Stimulated activated naive CD8-positive, alpha-beta T cell treated with anti-CD3 and anti-CD28 coated beads, Interleukin-15, amount 100 ng/mL, for 72 hours (primary cell): Measurements from ENCODE around the gene DOK6.

ENCODE experiments used
- ATAC-seq: fragments of 150-1000 bp; cut with Tn5 transposase; 2 replicates; pipeline ENCODE4 v1.10.0; 2021; ENCODE audit warnings: mild to moderate bottlenecking, moderate library complexity
- DNase-seq, 2 donors: peaks; one replicate each; pipeline ENCODE4 v3.0.0; 2021 to 2022
- H3K27ac Mint-ChIP-seq, 2 donors: one replicate each; pipeline ENCODE4 v1.8.0; 2022; ENCODE audit warnings: mild to moderate bottlenecking in 2 of 2, mixed read lengths in 2 of 2, moderate library complexity in 2 of 2
- H3K27me3 Mint-ChIP-seq: one replicate; pipeline ENCODE4 v1.8.0; 2022; ENCODE audit warnings: mixed read lengths
- H3K4me1 Mint-ChIP-seq: one replicate; pipeline ENCODE4 v1.8.0; 2022; ENCODE audit warnings: mild to moderate bottlenecking, mixed read lengths
- H3K4me3 Mint-ChIP-seq, 2 donors: one replicate each; pipeline ENCODE4 v1.8.0; 2022; ENCODE audit warnings: mild to moderate bottlenecking in 2 of 2, mixed read lengths in 2 of 2, moderate library complexity in 1 of 2
- H3K9me3 Mint-ChIP-seq, 2 donors: one replicate each; pipeline ENCODE4 v1.8.0; 2022; ENCODE audit warnings: mixed read lengths in 2 of 2

The DOK6 gene

DNA sequence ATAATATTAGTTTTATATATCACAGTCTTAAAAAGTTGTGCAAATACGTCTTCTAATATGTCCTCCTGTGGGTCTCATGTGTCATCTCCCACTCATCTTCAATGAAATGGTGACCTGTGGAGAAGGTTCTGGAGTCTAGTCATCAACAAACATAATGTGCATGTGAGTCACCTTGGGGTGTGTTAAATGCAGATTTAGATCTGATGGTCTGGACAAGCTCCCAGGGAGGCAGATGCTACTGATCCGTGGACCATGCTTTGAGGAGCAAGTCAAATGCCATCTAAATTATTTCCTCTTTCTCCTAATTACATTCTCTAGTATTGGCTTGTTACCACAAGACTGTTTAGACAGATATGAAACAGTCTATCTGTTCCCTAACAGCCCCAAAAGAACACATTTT is 336.0 kb downstream of the DOK6 start:
- ATAC-seq (no peak), DNase-seq (no peak)
- Mint-ChIP-seq H3K27ac (no peak overlapping the region), H3K9me3 (peaks cover 4 to 14% of the 10 kb centered on the region in 2 donors), H3K4me1 (no peaks in the 10 kb centered on the region), H3K4me3 (no peak overlapping the region), H3K27me3 (no peaks in the 10 kb centered on the region)

DNA sequence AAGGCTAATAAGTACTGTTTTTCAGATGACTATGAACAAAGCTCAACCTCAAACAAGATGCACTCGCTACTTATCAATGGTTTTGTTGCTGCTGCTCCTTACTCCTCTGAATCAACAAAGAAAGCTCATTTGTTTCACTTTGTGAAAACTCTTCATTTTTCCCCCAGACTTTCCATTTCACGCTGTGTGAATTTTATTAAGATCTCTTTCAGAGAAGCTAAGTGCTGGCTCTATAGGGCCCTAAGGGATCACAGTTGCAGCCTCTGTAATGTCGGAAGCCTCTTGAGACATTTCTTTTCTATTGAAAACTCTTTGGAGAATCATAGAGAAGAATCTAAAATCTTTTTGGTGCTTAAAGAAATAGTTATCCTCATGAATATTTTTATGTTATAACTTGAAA is 337.2 kb downstream of the DOK6 start:
- H3K9me3 Mint-ChIP-seq: peaks cover 4 to 14% of the 10 kb centered on the region in 2 donors
- H3K27ac Mint-ChIP-seq: no peak overlapping the region
- no peaks in the 10 kb centered on the region for H3K4me1 Mint-ChIP-seq
- DNase-seq (no peak), ATAC-seq (no peak)
- no peaks in the 10 kb centered on the region for H3K27me3 Mint-ChIP-seq
- no peak overlapping the region for H3K4me3 Mint-ChIP-seq

DNA sequence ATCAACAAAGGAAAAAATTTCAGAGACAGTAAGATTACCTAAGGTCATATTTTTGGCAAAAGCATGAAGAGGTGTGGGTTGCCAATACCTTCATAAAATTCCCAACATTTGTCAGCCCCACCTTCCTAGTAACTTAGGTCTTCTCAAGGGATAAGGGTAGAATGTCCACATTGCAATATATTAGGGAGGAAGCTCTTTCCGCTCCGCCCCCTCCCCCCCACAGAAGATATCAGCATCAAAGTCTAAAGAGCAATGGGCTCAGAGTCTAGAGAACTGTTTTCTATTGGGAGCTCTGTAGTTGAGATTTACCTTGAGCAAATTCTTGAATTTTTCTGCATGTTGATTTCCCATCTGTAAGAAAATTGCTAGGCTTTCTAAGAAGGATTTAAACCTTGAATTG is 346.7 kb downstream of the DOK6 start:
- Mint-ChIP-seq H3K27me3 (no peaks in the 10 kb centered on the region), H3K27ac (no peak overlapping the region), H3K4me3 (no peak overlapping the region), H3K4me1 (no peaks in the 10 kb centered on the region), H3K9me3 (peaks cover 5 to 8% of the 10 kb centered on the region in 2 donors)
- DNase-seq (no peak), ATAC-seq (no peak)

DNA sequence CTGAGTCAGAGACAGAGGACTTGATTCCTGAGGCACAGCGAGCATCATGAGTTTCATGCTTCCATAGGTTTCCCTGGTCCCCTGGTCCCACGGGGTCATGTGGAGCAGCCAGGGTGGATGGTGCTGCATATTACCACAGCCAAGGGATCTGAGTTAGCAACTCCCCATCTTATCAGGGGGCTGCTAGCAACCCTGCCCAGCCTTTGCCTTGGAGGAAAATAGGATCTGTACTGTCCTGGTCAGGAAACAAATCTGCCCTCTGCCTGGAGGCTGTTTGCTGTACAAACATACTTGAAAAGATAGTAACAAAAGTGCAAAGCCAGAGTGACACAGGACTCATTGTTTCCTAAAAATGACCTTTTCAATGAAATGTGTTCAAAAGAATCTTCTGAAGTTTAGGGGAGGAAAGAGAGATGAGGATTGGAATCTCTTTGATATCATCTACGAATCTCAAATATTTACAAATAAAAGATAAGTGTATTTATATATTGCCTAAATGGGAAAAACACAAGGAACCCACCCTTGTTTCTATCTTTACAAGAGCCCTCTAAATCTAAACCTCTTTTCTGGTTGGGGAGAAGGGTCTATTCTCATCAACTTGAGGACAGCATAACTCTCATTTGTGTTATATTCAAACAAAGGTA is 352.2 kb downstream of the DOK6 start:
- ATAC-seq (no peak), DNase-seq (no peak)
- no peak overlapping the region for H3K4me3 Mint-ChIP-seq
- H3K4me1 Mint-ChIP-seq: peaks cover 16% of the 10 kb centered on the region
- no peak overlapping the region for H3K27ac Mint-ChIP-seq
- H3K9me3 Mint-ChIP-seq: peaks cover 19 to 36% of the 10 kb centered on the region in 2 donors
- no peaks in the 10 kb centered on the region for H3K27me3 Mint-ChIP-seq

DNA sequence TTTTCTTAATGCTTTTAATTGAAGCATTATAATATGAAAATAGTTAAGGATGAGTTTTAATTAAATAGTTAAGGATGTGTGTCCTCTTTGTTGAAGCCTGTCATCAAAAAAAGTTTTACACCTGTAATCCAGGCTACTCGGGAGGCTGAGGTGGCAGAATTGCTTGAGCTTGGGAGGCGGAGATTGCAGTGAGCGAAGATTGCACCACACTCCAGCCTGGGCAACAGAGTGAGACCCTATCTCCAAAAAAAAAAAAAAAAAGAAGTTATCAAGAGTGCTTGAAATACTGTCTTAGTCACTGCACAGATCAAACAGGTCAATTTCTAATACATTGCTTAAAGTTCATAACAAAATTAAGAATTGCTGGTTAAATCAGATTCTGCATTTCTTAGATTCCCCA is 353.4 kb downstream of the DOK6 start:
- Mint-ChIP-seq H3K27ac (no peak overlapping the region), H3K4me1 (peaks cover 16% of the 10 kb centered on the region)
- no peak for ATAC-seq

DNA sequence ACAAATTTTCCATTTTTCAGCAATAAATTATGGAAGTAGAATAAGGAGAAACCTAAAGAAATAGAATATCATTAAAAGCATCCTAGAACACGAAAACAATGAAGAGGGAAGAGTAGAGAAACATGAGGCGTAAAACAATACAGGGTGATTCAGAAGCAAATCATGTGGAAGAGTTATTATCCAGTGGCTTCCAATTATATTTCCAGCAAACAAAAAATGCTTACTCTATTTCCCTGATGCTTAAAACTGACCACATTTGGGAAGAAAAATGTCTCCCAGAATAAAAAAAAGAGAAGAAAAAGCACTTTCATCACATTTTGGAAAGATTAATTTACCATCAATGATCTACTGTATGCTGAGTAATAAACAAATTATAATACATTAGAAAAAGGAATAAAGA is 354.4 kb downstream of the DOK6 start:
- peaks cover 19 to 32% of the 10 kb centered on the region in 2 donors for H3K9me3 Mint-ChIP-seq
- ATAC-seq: no peak
- no peak overlapping the region for H3K27ac Mint-ChIP-seq
- no peak overlapping the region for H3K4me3 Mint-ChIP-seq
- H3K4me1 Mint-ChIP-seq: peaks cover 16% of the 10 kb centered on the region
- no peak for DNase-seq
- no peaks in the 10 kb centered on the region for H3K27me3 Mint-ChIP-seq

More for the DNA sequence above, 353.4 kb downstream of the DOK6 start:
- no peak overlapping the region for H3K4me3 Mint-ChIP-seq
- peaks cover 19 to 36% of the 10 kb centered on the region in 2 donors for H3K9me3 Mint-ChIP-seq
- no peak for DNase-seq
- no peaks in the 10 kb centered on the region for H3K27me3 Mint-ChIP-seq

DNA sequence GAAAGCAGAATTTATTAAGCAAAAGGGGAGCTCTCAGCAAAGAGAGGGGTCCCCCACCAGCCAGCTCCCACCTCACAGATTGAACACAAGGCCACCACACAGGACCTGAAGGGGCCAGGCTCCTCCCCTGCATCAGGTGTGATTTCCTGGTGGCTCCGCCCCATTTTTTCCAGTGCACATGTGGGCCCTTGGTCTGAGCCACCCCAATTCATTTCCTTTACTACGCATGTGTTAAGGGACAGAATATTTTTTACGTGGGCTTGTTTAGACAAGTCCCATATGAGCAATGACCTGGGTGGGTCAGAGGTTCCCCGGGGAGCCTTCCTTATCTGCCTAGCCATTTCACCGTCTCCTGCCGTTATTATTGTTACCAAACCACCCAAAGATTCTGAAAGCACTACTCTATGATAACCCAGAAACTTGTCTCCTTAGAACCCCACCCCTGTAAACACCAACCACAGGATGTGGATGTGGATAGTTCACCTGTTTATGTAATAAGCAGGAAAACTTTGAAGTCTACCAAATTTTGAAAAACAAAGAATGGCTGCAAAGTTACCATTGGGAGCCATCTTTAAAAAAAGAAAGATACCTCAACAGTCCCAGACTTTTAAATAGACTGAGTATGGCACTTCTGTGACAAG is 355.3 kb downstream of the DOK6 start:
- H3K27ac Mint-ChIP-seq: peak overlapping the region in 1 of 2 donors; percentile 20
- no peak overlapping the region for H3K4me3 Mint-ChIP-seq
- DNase-seq (no peak), ATAC-seq (no peak)
- H3K27me3 Mint-ChIP-seq: no peaks in the 10 kb centered on the region
- peaks cover 16% of the 10 kb centered on the region for H3K4me1 Mint-ChIP-seq
- peaks cover 16 to 28% of the 10 kb centered on the region in 2 donors for H3K9me3 Mint-ChIP-seq

DNA sequence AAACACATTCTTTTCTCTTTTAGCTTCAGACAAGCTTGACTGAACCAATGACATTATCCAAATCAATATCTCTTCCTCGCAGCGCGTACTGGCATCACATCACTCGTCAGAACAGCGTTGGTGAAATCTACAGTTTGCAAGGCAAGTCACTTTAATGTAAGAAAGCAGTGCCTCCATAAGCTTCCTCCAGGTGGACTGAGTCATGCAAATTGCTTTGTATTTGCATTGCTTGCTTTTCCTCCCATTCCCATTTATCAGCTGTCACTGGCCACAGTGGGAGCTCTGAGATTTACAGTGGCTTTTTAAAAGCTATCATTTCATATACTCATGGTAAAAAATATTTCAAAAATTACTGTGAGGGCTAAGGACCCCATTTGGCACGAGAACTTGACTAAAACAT is 357.0 kb downstream of the DOK6 start:
- Mint-ChIP-seq H3K4me3 (no peak overlapping the region), H3K4me1 (peaks cover 16% of the 10 kb centered on the region), H3K27ac (no peak overlapping the region), H3K27me3 (no peaks in the 10 kb centered on the region), H3K9me3 (peaks cover 14 to 28% of the 10 kb centered on the region in 2 donors)
- ATAC-seq (no peak), DNase-seq (no peak)

DNA sequence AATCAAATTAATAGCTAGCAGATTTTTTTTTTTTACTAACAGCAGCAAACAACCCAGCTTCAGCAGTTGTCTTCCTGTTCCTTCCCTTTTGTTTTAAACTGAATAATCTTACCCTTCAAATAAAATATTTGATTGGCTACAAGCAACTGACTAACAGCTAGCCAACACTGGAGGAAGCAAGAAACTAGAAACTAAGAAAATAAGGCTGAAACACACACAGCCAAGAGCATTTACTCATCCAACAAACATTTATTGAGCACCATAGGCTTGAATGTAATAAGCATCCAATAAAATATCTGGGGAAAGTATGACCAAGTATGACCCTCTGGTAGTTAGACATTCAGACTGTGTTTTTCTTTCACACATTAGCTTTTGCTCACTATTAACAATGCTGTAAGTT is 357.8 kb downstream of the DOK6 start:
- Mint-ChIP-seq H3K4me3 (no peak overlapping the region), H3K9me3 (peaks cover 14 to 28% of the 10 kb centered on the region in 2 donors), H3K27me3 (no peaks in the 10 kb centered on the region), H3K4me1 (peaks cover 16% of the 10 kb centered on the region), H3K27ac (no peak overlapping the region)
- ATAC-seq (no peak), DNase-seq (no peak)

DNA sequence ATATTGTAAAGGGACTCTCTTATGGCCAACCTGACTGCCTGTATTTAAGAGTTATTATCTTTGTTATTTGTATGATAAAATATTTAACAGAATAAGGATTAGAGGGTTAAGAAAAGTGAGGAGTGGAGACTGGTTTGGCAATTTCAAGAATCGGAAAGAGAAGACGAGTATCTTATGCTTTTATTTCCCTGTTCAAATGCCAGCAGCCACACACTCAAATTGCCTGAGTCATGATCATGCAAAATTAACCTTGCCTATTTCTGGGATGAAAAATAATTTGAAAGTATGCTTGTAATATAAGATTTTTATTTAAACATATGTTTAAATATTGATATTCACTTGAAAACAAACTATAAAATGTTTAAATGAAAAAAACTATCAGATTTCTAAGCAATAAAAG is 358.4 kb downstream of the DOK6 start:
- ATAC-seq (no peak), DNase-seq (no peak)
- H3K9me3 Mint-ChIP-seq: peaks cover 14 to 28% of the 10 kb centered on the region in 2 donors
- no peak overlapping the region for H3K4me3 Mint-ChIP-seq
- peaks cover 16% of the 10 kb centered on the region for H3K4me1 Mint-ChIP-seq
- H3K27ac Mint-ChIP-seq: no peak overlapping the region
- H3K27me3 Mint-ChIP-seq: no peaks in the 10 kb centered on the region

DNA sequence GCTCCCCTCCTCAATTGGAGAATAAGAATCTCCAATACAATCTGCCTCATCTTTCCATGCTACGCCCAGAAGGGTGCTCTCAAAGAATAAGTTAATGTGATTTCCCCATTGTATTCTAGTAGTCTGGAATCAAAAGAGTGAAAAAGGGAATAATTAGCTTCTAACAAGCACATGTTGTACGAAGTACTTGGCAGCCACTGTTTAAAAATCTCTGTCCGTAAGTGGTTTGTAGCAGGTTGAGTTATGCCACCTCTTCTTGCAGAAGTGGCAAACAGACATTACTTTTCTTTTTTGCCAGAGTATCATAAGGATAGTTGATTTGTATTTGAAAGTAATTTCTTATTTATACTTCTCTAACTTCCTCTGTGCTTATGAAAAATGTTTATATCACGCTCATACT is 362.3 kb downstream of the DOK6 start:
- Mint-ChIP-seq H3K27me3 (no peaks in the 10 kb centered on the region), H3K9me3 (no peaks in the 10 kb centered on the region), H3K4me1 (no peaks in the 10 kb centered on the region), H3K4me3 (no peak overlapping the region), H3K27ac (peak overlapping the region in 1 of 2 donors; percentile 22)
- ATAC-seq (no peak), DNase-seq (no peak)

DNA sequence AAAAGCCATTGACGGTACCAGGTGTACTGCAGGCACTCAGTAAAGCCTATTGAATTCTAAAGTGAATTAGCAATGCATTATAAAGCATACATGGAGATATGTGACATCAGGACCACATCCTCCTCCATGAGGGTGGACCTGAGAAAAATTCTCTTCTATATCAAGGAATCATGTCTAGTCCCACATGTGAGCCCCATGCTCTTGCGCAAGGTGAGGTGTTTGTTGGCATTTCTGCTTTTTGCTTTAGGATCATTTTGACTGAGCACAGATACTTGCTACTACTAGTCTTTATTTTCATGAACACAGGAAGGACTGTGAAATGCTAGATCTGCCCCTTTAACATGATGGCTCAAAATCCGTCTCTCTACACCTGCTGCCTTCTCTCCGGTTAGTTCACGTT is 363.1 kb downstream of the DOK6 start:
- H3K27me3 Mint-ChIP-seq: no peaks in the 10 kb centered on the region
- no peak overlapping the region for H3K27ac Mint-ChIP-seq
- H3K4me1 Mint-ChIP-seq: no peaks in the 10 kb centered on the region
- no peak for ATAC-seq
- no peaks in the 10 kb centered on the region for H3K9me3 Mint-ChIP-seq
- no peak for DNase-seq
- no peak overlapping the region for H3K4me3 Mint-ChIP-seq

DNA sequence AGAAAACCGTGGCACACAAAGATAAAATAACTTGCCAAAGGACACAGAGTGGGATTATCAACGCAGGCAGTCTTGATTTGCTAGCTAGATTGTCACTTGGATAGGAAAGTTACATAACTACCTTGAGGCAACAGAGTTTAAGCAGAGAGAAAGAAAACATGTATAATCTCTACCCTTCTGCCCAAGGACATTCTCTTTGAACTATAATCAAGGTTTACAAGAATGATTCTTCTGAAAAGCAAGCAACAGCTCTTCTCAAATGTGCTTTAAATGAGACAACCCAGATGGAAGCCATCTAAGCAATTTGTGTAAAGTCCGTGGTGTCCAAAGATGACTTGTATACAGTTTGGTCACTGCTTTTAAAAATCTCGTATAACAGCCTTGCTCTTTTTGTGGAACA is 369.6 kb downstream of the DOK6 start:
- DNase-seq (no peak), ATAC-seq (no peak)
- Mint-ChIP-seq H3K4me1 (peaks cover 12% of the 10 kb centered on the region), H3K4me3 (no peak overlapping the region), H3K9me3 (peaks cover 0 to 9% of the 10 kb centered on the region in 2 donors), H3K27me3 (no peaks in the 10 kb centered on the region), H3K27ac (no peak overlapping the region)

DNA sequence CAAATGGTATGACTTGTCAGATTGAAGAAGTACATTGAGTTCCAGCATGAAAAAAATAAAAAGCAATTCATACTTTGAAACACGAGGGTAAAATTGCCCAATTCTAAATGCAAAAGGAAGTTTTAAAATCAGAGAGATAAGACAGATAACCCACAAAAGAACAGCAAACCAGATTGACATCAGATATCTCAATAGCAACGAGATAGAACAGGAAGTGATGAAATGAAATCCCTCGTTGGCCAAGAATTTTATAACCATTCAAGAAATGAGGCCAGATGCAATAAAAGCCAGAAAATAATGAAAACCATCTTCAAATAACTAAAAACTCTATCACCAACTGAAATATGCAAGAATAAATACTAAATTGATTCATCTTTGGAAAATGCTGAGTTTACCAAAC is 374.1 kb downstream of the DOK6 start:
- Mint-ChIP-seq H3K27me3 (no peaks in the 10 kb centered on the region), H3K4me1 (peaks cover 13% of the 10 kb centered on the region), H3K4me3 (no peak overlapping the region), H3K9me3 (peaks cover 0 to 9% of the 10 kb centered on the region in 2 donors), H3K27ac (peak overlapping the region in 1 of 2 donors; percentile 13)
- DNase-seq (no peak), ATAC-seq (no peak)

DNA sequence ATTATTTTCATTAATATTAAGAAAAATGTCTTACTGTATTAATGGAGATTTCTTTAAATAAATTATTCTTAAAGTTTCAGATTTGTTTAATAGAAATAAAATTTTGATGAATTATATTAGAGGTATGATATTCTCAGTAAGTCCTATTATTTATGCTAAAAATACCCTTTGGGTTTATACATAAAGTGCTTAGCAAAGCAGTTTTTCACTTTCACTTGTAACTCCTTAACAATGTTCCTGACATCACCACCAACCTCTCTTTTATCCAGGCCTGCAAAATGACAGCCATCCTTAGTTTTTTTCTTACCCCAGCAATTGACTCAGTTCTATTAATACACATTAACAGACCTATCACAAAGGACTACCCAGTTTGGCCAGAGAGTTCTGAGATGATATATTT is 376.6 kb downstream of the DOK6 start:
- DNase-seq: no peak
- Mint-ChIP-seq H3K27me3 (no peaks in the 10 kb centered on the region), H3K9me3 (peaks cover 0 to 9% of the 10 kb centered on the region in 2 donors), H3K4me1 (peaks cover 10% of the 10 kb centered on the region), H3K4me3 (no peak overlapping the region), H3K27ac (no peak overlapping the region)
- no peak for ATAC-seq

DNA sequence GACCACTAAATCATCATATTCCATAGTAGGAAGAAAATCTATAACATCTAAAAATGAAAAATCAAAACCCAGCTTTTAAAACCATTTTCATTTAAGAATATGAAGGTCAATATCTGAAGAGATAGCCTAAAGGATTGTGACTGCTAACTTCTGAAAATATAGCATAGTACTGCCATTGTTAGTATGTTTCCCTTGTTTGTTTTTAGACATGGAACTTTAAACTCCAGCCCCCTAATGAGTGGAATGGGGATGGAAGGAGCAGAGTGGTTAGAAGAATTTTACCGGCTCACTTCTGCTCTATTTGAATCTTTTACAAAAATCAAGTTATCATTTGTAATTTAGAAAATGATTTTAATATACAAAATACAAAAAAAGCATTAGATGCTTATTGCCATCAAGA is 378.0 kb downstream of the DOK6 start:
- Mint-ChIP-seq H3K4me1 (peaks cover 10% of the 10 kb centered on the region), H3K27me3 (no peaks in the 10 kb centered on the region), H3K9me3 (peaks cover 0 to 9% of the 10 kb centered on the region in 2 donors), H3K27ac (no peak overlapping the region), H3K4me3 (no peak overlapping the region)
- ATAC-seq (no peak), DNase-seq (no peak)

DNA sequence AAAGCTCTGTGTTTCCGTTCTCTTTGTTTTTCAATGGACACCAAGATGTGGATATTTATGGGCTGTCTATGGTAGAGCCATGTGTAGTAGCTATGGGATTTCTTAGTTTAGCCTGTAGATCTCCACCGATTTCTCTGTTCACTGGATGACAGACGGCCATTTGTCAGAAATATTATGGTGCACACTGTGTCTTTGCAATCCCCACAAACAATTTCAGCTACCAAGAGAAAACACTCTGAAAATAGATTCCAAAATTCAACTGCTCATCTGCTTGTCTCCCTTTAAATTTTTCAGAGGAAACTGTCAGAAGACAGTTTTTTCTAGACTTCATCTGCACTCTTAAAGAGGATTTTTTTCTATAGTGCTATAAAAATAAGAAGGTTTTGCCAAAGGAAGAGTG is 380.2 kb downstream of the DOK6 start:
- Mint-ChIP-seq H3K27ac (no peak overlapping the region), H3K9me3 (no peaks in the 10 kb centered on the region), H3K4me1 (peaks cover 4% of the 10 kb centered on the region), H3K4me3 (no peak overlapping the region), H3K27me3 (no peaks in the 10 kb centered on the region)
- DNase-seq (no peak), ATAC-seq (no peak)
